ENCODE data around the gene CHST6. TPM values are rescaled to one million over a fixed set of nuclear protein-coding genes. Genes with fewer than 3 reads are reported as not detected.
A peak's percentile ranks its signal among the peaks of the same experiment; 100 is the strongest.
"Not testable (repeated sequence)": the region's sequence is repeated elsewhere in the genome, so short reads cannot be mapped to it uniquely, and the experiment has no call there.

The CHST6 gene
- total and polyA plus RNA-seq, 2 of the 8 experiments (the other 6 are each of a cell fraction or from before 2014, with no cell fraction given) = 18.2 to 25.4 TPM

DNA sequence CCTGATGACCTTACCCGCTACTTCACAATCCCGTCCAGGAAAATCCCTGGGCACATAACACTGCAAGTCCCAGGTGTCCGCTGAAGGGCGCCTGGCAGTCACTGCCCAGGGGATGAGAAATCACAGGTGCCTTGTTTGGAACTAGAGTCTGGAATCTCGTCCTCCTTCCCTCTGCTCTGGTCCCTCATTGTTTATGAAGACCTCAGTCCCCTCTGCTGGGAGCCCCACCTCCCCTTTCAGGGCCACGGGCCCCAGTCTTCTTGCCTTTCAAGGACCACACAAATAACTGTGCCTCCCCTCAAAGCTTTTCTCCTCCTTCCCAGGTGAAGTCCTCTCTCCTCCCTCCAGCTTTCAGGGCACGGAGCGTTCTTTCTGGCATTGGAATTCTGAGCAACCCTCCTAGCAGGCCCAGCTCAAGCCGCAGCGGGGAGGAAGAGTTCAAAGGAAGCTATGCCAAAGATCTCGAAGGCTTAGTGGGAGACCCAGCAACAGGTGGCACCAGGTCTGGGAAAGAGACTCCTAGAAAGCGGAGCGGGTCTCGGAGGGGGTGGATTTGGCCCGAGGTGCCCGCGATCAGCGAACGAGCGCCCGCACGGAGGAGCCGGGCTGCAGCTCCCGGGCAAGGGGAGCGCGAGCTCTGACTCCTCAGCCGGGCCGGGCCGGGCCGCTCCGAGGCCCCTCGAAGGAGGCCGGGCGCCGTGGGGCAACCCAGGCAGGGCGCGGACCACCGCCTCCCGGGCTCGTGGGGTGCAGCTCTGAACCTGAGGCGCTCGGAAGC is 21.1 kb upstream of the CHST6 start:
- H3K4me1 ChIP-seq (replicated peaks in 1 of 4; ENCODE audit: control insufficient read depth in 3 of 4, insufficient read depth in 4 of 4, low read length in 3 of 4); H3K79me1 ChIP-seq (ENCODE audit: low read depth, low read length); H2BK20ac ChIP-seq (ENCODE audit: low read length); H3K23ac ChIP-seq (ENCODE audit: insufficient read length); H4K20me1 ChIP-seq (replicated peaks in 1 of 2; ENCODE audit: control insufficient read depth in 1 of 2, insufficient read depth in 2 of 2, low read length in 2 of 2); H3K23me2 ChIP-seq (ENCODE audit: low read depth, low read length); H3K27me3 ChIP-seq (replicated peaks in 1 of 4; ENCODE audit: control insufficient read depth in 3 of 4, extremely low read depth in 1 of 4, insufficient read depth in 3 of 4, low read length in 3 of 4); H2BK12ac ChIP-seq (ENCODE audit: low read depth, low read length); H3K79me2 ChIP-seq (ENCODE audit: control insufficient read depth in 1 of 2, insufficient read depth in 2 of 2, low read length in 2 of 2); H2BK15ac ChIP-seq (ENCODE audit: low read length); H4K91ac ChIP-seq (replicated peaks; ENCODE audit: insufficient read length, low read length); H2BK120ac ChIP-seq (replicated peaks; ENCODE audit: low read depth, low read length); H3K9me3 ChIP-seq (ENCODE audit: insufficient read depth in 2 of 2, low read depth in 1 of 2, low read length in 1 of 2); H3K14ac ChIP-seq (ENCODE audit: insufficient read length); H2AK5ac ChIP-seq (ENCODE audit: low read depth, low read length); H2AFZ ChIP-seq (ENCODE audit: low read length); H3K36me3 ChIP-seq (ENCODE audit: control insufficient read depth in 2 of 4, insufficient read depth in 4 of 4, low read length in 3 of 4): not testable (repeated sequence)
- Histone ChIP-seq H2BK5ac (ENCODE audit: low read depth, low read length) (peak overlapping the region; percentile 84; the same call in 1 of the 2 replicates), H3K27ac (ENCODE audit: low read depth, low read length) (peak overlapping the region; percentile 59; the same call in 1 of the 2 replicates), H3K4ac (replicated peaks; ENCODE audit: insufficient read length, low read depth, low read length) (peak overlapping the region; percentile 53), H3K56ac (replicated peaks; ENCODE audit: insufficient read length, low read depth, low read length) (peak overlapping the region; percentile 95), H3K18ac (ENCODE audit: extremely low read depth, low read length) (peak overlapping the region; percentile 94; the same call in 1 of the 2 replicates), H3K4me3 (ENCODE audit: extremely low read depth in 1 of 4, insufficient read depth in 2 of 4, low read depth in 3 of 4, low read length in 4 of 4) (peak overlapping the region; percentile 55 to 91 (median 79)), H3K4me2 (ENCODE audit: insufficient read depth in 1 of 2, low read depth in 2 of 2, low read length in 2 of 2) (peak overlapping the region; percentile 59 to 84), H4K5ac (ENCODE audit: insufficient read length, low read depth, low read length) (peak overlapping the region; percentile 25), H3K9ac (replicated peaks in 1 of 4; ENCODE audit: extremely low read depth in 1 of 4, low read depth in 3 of 4, low read length in 3 of 4) (peak overlapping the region in 2 of 4 experiments; percentile 70 to 75; a peak in 4 of 7 replicates), H4K8ac (ENCODE audit: extremely low read depth, insufficient read depth, low read length) (peak overlapping the region; percentile 82)
- FAIRE-seq (peak; percentile 69), DNase-seq (ENCODE audit: low read depth in 1 of 2, low spot score in 2 of 2) (peak in 1 of 2 experiments; percentile 70)
- WGBS, 2 experiments (ENCODE audit: extremely low coverage in 1 of 2, insufficient coverage in 1 of 2, insufficient read length in 1 of 2, insufficient replicate concordance in 2 of 2, low coverage in 1 of 2, low lambda C conversion rate in 2 of 2, missing lambda C conversion rate in 1 of 2) = 8% methylated on average over 41 of the region's 42 CpGs; no CpG with 5 or more reads in 1 of the 2 experiments
- ChIA-PET POLR2A (ENCODE audit: partially characterized antibody) (interaction anchor here (0.6 to 8.3 kb wide), 27 partner anchors 8 to 630 kb away, joined by 3 to 73 read pairs (median 4); partner anchors contain the start of genes ADAT1, CFDP1, CHST5 and CHST6), CTCF (ENCODE audit: partially characterized antibody) (interaction anchor here (0.6 to 13.8 kb wide), 36 partner anchors 7 to 822 kb away, joined by 3 to 203 read pairs (median 6); partner anchors contain the start of genes CHST5, CHST6, GABARAPL2 and TMEM170A)
- TF ChIP-seq SUZ12 (IDR thresholded peaks at IDR 0.05; ENCODE audit: low read length) = 0 out of 2 replicates have a peak, but pooled peaks have one; percentile 22
